Fibroblast of skin of right quadriceps (primary cell): ENCODE measurements around the gene PLEKHJ1.

ENCODE experiments used
- DNase-seq: peaks from one replicate; pipeline ENCODE4 v3.0.0-alpha.2; 2013

PLEKHJ1 gene

GRCh38 chr19:2233601-2234280 lies 2.4 kb downstream of the PLEKHJ1 start:
- DNase-seq = no peak

DNA sequence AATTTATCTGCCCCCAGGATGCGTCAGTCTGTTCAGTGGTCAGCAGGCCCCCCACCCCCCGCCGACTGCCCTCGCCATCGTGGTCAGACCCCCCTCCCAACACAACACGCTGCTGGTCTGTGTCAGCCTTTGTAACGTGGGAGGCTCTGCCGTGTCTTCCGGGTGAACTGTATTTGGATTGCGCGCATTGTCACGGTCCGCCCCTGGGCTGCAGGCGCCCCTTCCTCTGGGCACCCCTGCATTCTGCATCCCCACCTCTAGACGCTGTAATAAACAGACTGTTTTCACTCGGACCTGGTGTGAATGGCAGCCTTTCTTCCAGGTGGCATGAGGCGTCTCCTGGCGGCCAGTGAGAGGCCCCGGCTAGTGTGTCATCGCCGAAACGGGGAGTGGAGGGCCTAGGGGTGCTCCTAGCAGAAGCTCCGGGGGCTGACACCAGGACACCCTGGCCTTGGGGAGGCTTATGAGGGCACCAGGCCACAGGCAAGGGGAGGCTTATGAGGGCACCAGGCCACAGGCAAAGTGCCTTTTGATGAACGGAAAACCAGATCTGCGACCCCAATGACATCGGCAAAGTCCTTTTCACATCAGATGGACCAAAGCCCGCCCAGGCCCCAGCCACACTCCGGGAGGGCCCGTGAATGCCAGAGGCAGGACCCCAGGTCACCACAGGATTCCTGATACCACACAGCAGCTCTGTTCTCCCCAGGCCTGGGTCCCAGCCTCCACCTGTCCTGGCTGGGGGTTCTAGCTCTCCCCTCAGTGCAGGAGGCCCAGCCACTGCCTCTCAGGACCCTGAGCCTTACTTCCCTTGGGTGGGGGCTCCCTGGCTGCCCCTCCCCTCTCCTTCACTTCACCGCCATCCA lies 3.6 kb downstream of the PLEKHJ1 start:
- no peak for DNase-seq

- DNase-seq = no peak
Observed at GRCh38 chr19:2231621-2232221, 4.4 kb downstream of the PLEKHJ1 start.

GRCh38 chr19:2230807-2231533 lies 5.2 kb downstream of the PLEKHJ1 start:
- no peak for DNase-seq

GRCh38 chr19:2230033-2230531 lies 6.0 kb downstream of the PLEKHJ1 start:
- DNase-seq = no peak

GRCh38 chr19:2229103-2230032 lies 6.8 kb downstream of the PLEKHJ1 start:
- no peak for DNase-seq

DNA sequence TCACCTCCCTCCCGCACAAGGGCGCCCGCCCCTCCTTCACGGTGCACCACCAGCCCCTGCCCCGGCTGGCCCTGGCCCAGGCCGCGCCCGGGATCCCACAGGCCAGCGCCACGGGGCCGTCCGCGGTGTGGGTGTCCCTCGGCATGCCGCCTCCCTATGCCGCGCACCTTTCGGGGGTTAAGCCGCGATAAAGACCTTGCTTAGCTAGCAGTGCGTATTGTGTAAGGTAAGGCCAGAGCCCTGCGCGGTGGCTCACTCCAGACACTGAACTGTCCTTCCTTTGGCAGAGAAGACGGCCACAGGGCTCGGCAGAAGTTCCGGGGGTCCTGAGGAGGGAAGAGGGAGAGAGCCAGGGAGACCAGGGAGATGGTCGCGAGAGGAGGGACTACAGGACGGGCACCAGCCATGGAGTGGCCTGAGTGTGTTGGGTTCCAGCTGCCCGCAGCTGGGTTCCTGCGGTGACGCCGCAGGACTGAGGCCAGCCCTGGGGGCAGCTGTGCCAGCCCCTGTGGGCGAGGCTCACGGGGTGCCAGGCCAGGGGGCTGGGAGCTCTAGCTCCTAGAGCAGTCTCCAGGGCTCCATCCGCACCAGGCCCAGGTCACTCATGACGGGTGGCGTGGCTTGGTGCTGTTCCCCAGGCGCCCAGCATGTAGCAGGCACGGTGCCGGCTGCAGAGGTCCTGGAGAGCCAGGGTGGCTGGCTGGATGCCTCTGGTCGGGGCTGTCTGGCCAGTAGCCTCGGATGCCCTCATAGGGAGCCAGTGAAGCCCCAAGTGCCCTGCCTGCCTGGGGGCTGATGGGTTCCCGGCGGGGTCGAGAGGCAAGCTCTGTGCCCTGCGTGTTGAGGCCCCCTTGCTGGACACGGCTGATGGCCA lies 7.7 kb downstream of the PLEKHJ1 start:
- DNase-seq = no peak

GRCh38 chr19:2227415-2228156 lies 8.5 kb downstream of the PLEKHJ1 start:
- no peak for DNase-seq

DNA sequence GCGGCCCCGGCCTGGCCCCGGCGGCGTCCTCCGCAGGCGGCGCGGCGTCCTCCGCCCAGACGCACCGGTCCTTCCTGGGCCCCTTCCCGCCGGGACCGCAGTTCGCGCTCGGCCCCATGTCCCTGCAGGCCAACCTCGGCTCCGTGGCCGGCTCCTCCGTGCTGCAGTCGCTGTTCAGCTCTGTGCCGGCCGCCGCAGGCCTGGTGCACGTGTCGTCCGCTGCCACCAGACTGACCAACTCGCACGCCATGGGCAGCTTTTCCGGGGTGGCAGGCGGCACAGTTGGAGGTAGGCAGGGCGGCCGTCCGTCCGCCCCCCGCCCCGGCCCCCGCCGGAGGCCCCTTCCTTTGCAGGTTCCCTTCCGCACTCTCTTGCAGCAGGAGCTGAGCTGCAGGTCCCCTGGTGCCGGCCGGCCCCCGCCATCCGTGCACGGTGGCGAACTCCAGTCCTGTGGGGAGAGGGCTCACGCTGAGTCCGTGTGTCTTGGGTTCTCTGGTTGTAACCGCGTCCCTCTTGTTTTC lies 9.2 kb downstream of the PLEKHJ1 start:
- DNase-seq = no peak

GRCh38 chr19:2226051-2226839 lies 9.9 kb downstream of the PLEKHJ1 start:
- no peak for DNase-seq

GRCh38 chr19:2225415-2226050 lies 10.6 kb downstream of the PLEKHJ1 start:
- DNase-seq = no peak

DNA sequence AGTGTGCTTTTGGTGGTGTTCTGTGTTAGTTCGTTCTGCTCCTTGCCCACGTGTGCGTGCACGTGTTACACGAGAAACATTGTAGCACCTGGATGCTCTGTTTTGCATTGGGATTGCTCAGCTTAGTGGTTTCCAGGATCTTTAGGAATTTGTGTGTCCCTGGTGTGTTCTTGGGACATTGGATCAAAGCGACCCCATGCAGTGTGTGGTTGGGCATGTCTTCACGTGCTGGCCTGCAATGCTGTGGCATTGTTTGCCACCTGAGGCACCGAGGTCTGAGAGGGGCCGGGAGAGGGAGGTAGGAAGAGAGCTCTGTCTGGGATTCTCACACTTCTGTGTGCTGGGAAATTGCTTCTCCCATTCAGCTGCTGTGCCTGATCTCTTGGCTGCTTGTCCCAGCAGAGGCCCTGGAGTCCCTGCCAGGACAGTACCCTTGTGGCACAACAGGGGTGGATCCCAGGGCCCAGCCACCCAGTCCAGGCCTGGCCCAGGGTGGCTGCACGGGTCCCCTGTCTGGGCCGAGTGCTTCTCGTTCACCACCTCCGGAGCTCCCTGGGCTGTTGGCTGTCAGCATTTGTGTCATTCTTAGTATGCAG lies 11.3 kb downstream of the PLEKHJ1 start:
- no peak for DNase-seq

DNA sequence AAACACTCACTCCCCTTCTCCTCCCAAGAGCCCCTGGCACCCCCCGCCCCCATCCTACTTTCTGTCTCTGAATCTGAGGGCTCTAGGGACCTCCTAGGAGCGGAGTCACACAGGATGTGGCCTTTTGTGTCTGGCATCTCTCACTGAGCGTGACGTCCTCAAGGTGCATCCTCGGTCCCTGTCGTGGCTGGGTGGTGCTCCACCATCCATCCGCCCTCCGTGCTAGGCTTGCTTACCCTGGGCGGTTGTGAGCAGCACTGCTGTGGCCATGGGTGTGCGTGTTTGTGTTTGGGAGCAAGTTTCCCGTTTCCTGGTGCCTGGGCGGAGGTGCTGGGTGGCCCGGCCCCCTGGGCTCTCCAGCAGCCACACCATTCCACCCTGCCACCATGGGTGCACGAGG lies 12.2 kb downstream of the PLEKHJ1 start:
- DNase-seq = no peak

- DNase-seq = no peak
Observed at GRCh38 chr19:2223391-2223790, 12.7 kb downstream of the PLEKHJ1 start.

DNA sequence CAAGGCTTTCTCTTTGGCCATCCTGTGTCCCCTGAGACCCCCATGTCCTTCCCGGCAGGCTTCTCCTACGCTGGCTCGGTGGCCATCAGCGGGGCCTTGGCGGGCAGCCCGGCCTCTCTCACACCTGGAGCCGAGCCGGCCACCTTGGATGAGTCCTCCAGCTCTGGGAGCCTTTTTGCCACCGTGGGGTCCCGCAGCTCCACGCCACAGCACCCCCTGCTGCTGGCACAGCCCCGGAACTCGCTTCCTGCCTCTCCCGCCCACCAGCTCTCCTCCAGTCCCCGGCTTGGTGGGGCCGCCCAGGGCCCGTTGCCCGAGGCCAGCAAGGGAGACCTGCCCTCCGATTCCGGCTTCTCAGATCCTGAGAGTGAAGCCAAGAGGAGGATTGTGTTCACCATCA lies 14.2 kb downstream of the PLEKHJ1 start:
- DNase-seq = no peak

DNA sequence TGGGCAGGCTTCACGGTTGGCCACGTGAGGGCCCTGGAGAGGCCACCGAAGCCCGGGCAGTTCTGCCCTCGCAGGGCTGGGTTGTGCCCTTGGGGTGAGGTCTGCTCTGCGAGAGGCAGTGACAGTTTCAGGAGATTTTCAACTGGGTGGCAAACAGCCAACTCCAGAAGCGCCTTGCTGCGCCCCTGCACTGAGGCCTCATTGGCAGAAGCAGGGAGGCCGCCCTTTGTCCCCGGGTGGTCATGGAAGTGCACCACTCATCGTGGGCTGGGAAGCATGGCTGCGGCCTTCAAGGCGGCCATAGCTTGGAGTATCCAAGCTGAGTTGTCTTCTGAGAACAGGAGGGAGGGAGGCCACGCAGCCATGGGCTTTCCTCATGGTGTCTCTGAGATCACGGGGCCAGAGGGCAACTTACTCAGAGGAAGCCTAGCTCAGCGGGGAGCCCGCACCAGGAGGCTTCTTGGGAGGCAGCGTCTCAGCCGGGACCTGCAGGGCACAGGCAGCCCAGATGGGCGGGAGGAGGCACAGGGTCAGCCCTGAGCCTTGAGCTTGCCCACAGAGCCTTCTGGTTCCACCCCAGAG lies 14.8 kb downstream of the PLEKHJ1 start:
- no peak for DNase-seq

- no peak for DNase-seq
Observed at GRCh38 chr19:2219726-2220125, 16.4 kb downstream of the PLEKHJ1 start.

DNA sequence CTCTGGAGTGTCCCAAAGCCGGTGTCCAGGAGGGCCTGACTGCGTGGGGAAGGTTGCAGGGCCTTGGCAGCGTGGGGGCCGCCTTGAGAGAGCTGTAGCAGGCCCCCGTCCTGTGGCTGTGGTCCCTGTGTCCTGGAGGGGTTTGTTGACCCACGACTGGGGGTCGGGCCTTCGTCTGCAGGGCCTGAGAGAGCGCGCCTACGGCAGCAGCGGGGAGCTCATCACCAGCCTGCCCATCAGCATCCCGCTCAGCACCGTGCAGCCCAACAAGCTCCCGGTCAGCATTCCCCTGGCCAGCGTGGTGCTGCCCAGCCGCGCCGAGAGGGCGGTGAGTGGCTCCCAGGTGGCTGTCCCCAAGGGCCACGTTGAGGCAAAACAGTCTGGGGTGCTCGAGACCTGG lies 18.5 kb downstream of the PLEKHJ1 start:
- no peak for DNase-seq
